ENCODE data around the gene KIF26B.

KIF26B gene

DNA sequence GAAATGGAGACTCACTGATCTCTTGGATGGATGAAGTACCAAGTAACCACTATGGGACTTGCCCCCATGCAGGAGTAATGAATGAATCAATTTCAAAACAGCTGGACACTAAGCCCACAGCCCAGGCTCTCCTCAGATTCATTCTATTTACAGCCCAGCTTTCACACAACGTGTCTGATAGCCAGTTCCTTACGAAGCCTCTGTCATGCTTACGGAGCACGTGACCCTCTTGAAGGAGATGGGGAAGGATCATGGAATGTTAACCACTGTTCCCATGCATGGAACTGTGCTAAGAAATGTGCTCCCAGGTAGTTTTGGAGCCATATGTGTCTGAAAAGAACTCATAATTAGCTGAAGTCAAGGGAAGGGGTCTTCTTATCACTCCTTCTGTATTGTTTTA, 124.1 kb downstream of the KIF26B start:
- no peak for DNase-seq (ENCODE audit: low read depth in 2 of 2)

DNA sequence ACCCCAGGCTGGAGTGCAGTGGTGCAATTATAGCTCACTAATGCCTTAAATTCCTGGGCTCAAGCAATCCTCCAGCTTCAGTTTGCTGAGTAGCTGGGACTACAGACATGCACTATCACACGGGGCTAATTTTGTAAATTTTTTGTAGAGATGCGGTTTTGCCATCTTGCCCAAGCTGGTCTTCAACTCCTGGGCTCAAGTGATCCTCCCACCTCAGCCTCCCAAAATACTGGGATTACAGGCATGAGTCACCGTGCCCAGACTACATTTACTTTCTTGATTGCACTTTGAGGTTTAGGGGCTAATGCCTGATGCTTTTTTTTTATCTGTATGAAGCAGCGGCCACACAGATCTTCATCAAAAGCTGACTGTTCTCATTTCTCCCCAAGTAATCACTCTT, 124.6 kb downstream of the KIF26B start:
- DNase-seq (ENCODE audit: low read depth in 2 of 2), result no peak

DNA sequence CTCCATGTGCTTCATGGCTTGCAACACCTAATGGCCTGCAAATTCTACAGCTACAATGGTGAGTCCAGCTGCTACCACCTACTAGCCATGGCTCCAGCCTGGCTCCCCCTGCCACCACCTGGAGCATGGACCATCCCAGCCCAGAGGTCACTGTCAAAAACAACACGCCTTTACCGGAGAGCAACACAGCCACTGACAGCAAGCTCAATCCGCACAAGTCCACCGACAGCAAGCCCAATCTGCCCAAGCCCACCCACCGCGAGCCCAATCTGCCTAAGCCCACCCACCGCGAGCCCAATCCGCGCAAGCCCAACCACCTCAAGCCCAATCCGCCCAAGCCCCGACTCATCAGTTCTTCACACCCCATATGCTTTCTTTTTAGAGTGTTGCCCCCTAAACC, 128.2 kb downstream of the KIF26B start:
- DNase-seq (ENCODE audit: low read depth in 2 of 2), result no peak

DNA sequence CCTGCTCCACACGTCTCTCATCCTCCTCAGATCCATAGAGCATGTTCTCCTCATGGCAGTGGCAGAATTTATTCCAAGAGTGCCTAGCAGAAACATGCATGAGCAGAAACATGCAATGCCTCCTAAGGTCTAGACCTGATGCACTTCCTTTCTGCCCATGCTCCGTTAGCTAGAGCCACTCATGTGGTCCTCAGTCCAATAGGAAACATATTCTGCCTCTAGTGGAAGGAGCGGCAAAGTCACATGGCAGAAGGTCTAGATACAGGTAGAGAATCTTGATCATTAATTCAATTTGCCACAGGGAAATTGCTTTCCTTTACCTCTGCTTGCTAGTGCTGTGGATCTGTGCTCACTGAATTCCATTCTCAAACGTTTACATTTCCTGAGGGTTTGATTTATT, 130.4 kb downstream of the KIF26B start:
- DNase-seq (ENCODE audit: low read depth in 2 of 2), result no peak

DNA sequence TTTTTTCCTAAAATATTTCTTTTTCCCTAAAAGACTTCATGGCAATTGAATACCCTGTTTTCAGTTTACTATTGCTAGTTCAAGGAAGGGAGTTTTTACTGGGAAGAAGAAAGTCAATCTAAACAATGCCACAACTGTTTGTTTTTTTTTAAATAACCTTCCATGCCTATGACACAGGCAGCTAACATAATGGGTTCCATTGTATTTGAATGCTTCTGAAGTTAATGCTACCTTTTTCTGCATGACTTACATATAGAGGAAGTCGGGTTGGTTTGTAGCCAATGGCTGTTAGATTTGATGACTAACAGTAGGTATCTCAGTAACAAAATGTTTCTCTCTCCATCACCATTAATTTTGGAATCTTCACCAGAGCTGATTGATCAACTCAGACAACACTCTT, 134.0 kb downstream of the KIF26B start:
- DNase-seq (ENCODE audit: low read depth in 2 of 2), result no peak

DNA sequence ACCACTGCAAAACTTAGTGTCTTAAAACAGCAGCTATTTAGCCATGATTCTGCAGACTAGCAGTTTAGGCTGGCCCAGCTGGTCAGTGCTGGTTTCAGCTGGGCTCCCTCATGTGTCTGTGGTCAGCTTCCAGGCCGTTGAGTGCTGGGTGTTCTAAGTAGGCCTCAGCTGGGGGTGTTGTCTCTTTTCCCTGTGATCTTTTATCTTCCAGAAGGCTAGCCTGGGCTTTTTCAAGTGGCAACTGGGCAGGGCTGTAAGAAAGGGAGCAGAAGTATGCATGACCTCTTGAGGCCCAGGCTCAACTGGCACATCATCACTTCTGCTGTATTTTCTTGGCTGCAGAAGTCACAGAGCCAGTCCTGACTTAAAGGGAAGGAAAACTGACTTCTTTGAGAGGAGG, 136.1 kb downstream of the KIF26B start:
- DNase-seq (ENCODE audit: low read depth in 2 of 2), result no peak

DNA sequence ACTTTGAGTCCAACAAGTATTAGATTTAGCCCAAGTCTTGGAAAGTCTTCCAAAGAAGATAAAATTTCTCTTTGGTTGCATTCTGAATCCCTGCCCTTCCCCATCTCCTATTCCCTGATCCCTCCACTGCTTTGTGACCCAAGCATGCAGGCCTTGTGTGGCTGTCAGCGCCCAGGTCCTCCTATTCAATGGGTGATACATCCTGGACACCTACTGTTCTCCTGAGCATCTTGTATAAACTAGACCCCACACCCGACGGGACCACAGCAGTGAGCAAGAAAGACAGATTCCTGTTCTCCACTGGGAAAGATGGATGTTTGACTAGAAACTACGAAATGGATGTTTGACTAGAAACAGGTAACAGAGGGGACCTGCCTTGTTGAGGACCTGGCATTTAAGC, 136.6 kb downstream of the KIF26B start:
- DNase-seq (ENCODE audit: low read depth in 2 of 2), result no peak

DNA sequence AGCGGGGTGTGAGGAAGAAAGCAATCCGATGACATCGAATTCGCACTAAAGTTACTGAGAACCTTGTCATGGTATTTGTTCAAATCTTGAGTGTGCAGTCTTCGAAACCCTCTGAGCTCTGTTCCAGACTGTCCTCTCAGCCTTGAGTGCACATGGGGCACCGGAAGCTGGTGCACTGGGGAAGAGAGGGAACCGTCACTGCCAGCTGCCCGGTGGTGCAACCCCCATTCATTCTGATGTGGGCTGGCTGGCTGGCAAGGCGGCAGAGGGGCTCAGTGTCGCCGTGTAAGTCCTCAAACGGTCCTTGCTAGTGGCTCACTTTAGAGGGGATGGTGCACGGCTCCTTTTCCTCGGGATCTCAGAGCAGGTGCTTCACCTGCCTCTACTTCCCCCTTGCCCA, 137.4 kb downstream of the KIF26B start:
- no peak for DNase-seq (ENCODE audit: low read depth in 2 of 2)

DNA sequence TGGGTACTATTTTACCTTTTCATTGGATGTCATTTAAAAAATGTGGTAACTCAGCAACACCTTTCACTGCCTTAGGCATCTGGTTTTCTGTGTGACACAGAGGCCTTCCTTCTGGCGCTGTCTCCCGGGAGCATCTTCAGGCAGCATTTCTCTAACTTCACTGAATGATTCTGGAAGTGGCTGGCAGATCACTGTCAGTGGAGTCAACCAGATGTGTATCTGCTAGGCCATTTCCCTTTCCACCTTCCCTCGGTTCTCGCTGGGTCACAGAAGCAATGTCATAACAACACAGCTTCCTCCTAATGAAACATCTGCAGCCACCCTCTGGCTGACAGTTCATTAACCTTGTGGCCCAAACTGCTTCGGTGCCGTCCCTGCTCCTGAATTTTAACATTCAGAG, 137.8 kb downstream of the KIF26B start:
- no peak for DNase-seq (ENCODE audit: low read depth in 2 of 2)

DNA sequence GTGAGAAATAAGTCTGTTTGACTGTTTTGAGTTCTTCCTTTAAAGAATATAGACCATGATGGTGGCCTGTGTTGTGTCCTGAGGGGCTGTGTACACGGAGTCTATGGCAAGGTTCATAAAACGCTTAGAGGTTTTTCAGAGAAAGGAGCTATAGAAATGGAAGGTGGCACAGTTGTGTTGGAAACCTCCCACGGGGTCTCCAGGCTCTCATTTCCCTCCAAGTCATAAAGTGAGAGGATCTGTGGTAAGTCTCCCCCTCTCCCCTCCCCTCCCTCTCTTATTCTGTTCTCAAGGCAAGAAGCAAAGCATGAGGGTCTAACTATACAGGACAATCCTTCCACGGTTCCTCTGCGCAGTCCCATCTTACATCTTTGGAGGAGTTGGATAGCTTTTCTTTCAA, 139.2 kb downstream of the KIF26B start:
- DNase-seq (ENCODE audit: low read depth in 2 of 2), result no peak

DNA sequence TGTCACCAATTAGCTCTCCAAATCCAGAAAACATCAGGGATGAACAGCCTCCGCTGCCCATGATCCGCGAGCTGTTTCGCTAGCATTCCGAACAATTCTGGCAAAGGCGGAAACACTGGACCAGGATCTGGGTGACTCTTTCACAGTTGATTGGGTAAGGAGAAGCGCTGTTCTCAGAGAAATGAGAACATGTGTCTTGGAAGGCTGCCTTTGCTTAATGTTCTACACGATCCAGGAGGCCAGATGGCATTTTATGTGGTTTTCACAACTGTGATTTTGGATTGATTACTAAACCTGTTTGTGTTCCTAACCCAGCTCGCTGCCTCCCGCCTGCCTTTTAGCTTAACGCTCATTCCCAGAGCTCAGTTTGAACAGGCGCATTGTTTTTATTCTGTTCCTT, 144.0 kb downstream of the KIF26B start:
- no peak for DNase-seq (ENCODE audit: low read depth in 2 of 2)

DNA sequence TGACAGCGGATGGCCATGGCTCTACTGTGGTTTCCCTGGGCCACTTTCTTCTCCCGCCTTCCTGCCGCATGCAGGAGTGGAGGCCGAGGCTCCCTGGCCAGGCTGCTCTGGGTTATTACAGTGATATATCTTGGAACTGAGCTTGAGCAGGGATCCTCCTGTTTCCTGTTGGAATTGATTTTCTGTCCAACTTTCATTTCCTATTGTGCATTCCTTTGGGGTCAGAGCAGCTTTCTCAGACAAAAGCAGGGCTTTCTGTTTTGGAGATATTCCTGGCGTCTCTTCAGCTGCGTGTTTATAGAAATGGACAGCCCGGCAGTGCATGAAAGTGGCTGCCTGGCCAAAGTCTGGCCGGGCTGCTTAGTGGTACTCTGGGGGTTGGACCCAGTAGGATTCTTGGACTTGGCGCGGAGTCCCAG, 146.4 kb downstream of the KIF26B start:
- DNase-seq (ENCODE audit: low read depth in 2 of 2), result no peak

DNA sequence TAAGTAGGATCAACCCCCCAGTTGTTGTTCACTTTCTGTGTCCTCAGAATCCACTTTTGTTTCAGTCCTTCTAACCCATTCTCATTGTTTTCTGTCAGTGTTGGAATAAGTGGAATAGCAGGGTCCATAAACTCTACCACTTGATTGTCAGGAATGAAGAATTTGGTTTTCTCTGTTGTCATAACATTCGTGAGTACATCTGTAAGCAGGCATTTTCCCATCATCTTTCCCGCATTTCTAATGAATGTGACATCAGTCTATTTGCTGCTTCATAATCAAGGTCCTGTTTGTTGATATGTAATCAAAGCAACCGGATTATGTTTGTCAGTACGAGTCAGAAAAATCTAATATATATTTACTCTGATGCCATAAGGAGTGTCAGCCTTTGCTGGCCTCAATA, 147.1 kb downstream of the KIF26B start:
- no peak for DNase-seq (ENCODE audit: low read depth in 2 of 2)

DNA sequence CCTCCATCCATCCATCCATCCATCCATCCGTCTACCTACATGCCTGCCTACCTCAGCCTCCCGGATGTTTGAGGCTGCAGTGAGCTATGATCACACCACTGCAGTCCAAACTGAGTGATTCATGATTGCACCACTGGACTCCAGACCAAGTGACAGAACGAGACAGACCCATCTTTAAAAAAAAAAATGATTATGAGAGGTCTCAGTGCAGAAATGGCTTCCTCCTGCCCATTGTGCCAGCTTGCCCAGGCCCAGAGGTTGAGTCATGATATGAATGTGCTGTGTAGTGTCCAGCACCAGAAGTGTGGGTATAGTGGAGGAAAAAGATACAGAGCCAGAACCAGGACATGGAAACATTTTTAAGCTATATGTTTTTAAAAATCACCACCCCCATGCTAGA, 149.9 kb downstream of the KIF26B start:
- DNase-seq (ENCODE audit: low read depth in 2 of 2), result no peak

DNA sequence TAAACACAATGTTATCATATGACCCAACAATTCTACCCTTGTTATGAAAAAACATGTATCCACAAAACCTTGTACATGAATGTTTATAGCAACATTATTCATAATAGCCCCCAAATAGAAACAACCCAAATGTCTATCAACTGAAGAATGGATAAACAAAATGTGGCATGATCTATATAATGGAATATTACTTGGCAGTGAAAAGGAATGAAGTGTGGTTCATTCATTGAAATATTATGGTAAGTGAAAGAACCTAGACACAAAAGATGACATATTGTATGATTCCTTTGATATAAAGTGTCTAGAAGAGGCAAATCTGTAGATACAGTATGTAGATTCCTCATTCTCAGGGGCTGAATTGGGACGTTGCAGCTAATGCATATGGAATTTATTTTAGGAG, 151.2 kb downstream of the KIF26B start:
- DNase-seq (ENCODE audit: low read depth in 2 of 2), result no peak

DNA sequence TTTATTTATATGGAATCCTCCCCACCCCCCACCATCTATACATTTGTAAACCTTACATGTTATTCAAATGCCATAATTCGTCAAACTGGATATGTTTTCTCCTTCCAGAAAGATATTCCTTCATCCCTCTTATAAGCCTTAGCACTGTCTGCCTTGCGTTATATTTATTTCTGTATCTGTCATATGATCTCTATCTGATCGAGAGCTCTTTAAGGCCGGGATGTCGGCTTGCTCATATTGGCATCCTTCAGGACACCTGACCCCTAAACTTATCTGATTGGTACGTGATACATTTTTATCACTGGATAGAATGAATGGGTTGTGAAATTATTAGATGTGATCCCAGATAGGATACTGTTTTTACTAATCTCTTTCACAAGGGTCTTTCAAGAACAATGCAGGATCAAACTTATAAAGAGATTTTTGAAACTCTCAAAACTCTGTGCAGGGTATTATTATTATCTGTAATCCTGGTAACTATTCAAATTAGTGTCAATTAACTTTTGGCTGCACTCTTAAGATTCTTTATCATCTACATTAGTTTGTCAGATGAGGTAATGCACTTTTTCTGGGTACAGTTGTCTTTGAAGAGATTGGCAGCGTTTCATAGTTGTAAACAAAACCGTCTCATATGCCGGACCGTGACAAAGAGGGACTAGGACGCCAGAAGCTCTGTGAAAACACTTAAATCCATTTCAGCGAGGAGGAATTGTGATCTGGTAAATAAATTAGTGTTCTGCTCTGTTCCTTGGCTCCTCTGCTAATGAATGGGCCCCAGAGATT, 152.0 kb downstream of the KIF26B start:
- no peak for DNase-seq (ENCODE audit: low read depth in 2 of 2)

DNA sequence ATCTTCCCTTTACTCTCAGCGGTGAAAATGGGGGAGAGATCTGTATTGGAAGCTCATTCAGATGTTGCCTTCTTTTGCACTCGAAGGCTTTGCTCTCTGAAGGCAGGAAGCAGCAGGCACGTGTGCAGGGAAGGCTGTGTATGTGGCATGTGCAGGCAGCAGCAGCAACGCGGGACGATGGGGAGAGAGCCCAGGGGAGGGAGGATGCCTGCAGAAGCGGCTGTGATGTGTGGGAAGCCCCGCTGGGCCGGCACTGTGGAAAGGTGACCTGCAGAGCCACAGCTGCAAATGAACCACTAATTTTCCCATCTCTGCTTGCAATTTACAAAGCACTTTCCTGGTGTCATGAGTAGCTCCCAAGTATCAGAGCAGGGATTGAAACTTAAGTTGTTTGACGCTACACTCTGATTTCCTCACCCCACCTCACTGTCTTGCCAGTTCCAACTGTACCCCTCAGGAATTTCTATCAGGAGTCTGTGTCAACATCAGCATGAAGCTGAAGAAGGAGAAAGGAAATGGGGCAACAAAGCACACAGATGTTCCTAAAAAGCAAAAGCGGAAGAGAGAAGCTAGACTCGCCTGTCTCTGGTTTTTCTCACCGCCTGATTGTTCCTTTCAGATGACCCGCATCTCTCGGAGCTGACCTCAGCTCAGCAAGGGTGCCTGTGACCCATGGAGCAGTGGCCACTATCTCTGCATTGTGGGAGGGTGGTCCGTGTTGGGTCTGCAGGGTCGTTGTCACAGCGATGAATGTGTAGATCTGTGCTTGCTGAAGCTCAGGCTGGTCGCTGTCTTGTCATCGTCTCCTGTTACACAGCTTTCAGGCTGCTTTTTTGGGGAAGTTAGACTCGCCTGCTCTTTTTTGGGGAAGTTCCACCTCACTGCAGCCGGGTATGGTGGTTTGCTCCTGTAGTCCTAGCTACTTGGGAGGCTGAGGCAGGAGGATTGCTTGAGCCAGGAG, 156.1 kb downstream of the KIF26B start:
- no peak for DNase-seq (ENCODE audit: low read depth in 2 of 2)

DNA sequence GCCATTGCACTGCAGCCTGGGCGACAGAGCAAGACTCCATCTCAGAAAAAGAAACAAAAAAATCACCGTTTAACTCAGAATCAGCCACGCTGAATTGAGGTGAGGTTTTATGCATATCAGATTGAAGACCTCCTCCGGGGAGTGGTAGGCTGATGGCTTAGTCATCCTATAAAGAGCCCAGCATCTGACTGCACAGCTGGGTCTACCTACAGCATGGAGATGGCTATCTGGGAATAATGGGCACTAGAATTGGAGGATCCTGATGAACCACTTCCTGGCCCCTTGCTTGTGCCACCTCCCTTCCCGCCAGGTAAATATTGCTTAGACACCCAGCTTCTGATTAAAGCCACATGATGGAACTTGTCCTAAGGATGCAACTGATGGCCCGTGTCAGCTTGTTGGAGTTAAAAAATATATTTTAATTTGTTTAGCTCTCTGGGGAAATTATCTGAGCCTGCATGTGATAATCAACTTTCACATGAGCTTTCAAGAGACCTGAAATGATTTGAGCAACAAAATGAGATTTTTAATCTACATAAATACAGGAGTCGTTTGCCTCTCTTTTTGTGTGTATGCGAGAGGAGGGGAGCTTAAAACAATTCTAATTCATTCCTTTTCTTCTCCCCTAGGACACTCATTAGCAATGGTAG, 157.2 kb downstream of the KIF26B start:
- DNase-seq (ENCODE audit: low read depth in 2 of 2), result no peak

DNA sequence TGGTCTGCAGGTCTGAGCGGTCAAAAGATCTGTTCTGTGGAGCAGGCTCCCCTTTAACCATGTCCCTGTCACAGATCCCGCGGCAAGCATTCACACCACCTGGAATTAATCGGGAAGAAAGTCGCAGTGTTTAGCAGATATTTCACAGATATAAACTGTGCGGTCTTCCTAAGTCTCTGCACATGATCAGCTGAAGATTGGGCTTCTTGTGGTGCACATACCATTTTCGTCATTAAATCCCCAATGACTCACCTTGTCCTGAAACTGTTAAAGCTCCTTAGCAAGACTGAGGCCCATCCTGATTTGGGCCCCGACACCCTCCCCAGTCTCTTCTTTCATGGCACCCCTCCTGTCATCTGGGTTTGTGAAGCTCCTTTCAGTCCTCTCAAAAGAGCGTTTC, 158.8 kb downstream of the KIF26B start:
- no peak for DNase-seq (ENCODE audit: low read depth in 2 of 2)

DNA sequence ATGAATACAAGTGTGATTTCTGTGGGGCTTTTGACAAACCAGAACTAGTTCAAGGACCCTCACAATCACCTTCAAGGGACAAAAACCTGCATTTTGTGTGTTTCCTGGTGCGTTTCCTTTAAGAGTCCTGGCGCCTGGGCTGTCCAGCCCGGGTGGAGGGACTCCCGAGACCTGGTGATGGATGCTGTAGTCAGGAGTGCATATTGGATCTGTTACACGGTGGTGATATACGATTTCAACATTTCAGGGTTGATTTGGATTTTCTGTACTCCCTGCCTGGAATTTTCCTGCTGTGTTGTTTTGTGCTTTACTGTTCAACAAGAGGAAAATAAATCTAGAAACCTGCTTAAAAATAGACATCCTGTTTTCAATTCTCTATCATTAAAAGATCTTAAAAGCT, 162.0 kb downstream of the KIF26B start:
- DNase-seq (ENCODE audit: low read depth in 2 of 2), result no peak

DNA sequence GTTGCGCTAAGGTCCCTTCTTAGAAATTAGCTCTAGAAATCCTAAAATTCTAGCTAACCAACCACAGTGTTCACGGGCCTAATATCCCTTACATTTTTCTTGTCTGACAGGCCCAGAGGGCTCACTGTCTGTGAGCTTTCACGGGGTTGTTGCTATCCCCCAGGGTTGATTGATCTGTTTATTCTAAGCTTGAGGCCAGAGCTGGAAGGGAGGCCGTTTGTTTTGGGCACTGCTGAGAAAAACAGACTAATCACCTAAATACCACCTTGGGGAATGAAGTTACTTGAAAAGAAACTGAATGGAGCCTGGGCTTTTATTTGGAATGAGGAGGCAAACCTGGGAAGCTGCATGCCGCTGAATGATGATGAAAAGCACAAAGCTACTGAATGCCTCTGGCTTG, 162.4 kb downstream of the KIF26B start:
- DNase-seq (ENCODE audit: low read depth in 2 of 2), result no peak

DNA sequence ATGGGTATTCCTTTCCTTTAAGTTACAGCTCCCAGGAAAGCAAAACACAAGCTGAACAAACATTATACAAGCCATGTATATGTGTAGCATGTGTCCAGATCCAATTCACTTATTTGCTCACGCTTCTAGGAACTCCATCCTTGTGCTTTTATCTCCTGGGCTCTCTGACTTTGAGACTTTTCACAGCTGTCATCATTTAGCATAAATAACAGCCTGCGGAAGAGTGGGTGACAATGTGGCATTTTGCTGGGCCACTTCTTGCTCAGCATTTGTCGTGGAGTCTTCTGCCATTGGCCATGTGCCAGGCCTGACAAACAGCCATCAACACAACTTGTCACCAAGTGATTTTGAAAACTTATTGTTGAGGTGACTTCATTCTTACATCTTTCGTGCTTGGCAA, 164.3 kb downstream of the KIF26B start:
- DNase-seq (ENCODE audit: low read depth in 2 of 2), result no peak

DNA sequence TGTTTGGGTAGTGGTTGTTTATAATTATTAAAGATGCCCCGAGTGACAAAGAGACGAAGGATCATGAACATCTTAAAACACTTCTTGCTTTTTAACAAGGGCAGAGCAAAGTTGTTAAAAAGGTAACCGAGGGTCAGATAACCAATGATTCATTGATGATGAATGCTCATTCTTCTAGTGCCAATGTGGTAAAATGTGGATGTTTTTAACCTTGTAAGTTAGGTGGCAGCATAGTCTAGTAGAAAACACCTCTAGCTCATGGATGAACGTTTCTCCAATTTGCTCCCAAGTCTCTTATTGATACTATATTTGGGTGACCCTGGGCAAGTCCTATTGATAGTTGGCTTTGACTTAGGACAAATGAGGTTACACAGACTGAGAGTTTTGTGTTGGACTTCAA, 167.9 kb downstream of the KIF26B start:
- no peak for DNase-seq (ENCODE audit: low read depth in 2 of 2)

Data from stimulated activated CD8-positive, alpha-beta memory T cell treated with anti-CD3 and anti-CD28 coated beads, Interleukin-7, amount 100 ng/mL, for 1 hour (primary cell).